Activated T-helper 9 cell treated with anti-CD3 and anti-CD28 coated beads, Interleukin-2, amount 50 U/mL, for 16 hours (primary cell): ENCODE data around the gene UBTD2.
"Not testable (repeated sequence)": the region's sequence is repeated elsewhere in the genome, so short reads cannot be mapped to it uniquely, and the experiment has no call there.

Experiments
- DNase-seq: peaks from one replicate; pipeline ENCODE4 v3.0.0-alpha.2; 2020; ENCODE audit warnings: low read depth

Gene UBTD2

DNA sequence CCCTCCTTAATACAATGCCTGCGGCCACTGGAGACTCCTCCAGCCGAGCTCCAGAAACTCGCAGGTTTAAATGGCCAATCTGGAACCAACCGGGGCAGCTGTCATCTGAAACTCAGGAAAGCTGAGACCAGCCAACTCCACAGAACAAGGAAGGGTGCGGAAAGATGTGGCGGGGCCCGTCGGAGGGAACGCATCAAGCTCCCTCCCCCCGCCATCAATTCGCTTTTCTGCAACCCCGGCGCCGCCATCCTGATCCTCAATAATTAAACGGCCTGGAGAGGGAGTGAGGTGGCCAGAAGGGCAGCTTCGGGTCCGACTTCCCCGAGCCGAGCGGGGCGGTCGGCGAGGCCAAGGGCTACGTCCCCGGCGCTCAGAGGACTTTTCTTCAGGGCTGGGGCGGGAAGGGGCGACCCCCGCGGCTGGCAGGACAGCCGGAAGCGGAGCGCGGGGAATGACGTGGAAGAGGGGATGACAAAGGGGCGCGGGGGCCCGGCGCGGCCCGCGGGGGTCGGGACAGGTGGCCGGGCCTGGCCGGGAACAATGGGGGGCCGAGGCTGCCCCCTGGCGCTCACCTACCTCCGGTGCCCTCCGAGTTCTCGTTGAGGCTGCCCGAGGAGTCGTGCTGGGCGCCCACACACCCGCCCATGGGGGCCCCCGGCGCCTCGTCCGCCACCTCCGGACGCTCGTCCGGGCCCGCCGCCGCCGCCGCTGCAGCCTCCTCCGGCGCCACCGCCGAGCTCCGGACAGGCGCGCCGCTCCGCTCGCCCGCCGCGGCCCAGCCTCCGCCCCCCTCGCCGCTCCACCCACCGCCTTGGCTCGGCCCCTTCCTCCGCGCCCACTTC lies at the start of gene UBTD2:
UBTD2 (minus strand) TSS at position 745 of the 842 bp plus-strand sequence; CDS start at position 646, 99 bp downstream.
- DNase-seq = peak; percentile 61

DNA sequence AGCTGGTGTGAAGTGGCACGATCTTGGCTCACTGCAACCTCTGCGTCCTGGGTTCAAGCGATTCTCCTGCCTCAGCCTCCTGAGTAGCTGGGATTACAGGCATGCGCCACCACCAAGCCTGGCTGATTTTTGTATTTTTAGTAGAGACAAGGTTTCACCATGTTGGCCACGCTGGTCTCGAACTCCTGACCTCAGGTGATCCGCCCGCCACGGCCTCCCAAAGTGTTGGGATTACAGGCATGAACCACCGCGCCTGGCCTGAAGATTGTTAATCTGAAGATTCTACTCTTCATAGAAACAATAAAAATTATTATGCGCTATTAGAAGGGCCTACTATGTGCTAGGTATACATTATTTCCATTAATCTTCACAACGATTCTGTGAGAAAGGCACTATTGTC lies 43.3 kb upstream of the UBTD2 start:
- not testable (repeated sequence) for DNase-seq

GRCh38 chr5:172325452-172325851 lies 41.9 kb upstream of the UBTD2 start:
- DNase-seq = no peak

DNA sequence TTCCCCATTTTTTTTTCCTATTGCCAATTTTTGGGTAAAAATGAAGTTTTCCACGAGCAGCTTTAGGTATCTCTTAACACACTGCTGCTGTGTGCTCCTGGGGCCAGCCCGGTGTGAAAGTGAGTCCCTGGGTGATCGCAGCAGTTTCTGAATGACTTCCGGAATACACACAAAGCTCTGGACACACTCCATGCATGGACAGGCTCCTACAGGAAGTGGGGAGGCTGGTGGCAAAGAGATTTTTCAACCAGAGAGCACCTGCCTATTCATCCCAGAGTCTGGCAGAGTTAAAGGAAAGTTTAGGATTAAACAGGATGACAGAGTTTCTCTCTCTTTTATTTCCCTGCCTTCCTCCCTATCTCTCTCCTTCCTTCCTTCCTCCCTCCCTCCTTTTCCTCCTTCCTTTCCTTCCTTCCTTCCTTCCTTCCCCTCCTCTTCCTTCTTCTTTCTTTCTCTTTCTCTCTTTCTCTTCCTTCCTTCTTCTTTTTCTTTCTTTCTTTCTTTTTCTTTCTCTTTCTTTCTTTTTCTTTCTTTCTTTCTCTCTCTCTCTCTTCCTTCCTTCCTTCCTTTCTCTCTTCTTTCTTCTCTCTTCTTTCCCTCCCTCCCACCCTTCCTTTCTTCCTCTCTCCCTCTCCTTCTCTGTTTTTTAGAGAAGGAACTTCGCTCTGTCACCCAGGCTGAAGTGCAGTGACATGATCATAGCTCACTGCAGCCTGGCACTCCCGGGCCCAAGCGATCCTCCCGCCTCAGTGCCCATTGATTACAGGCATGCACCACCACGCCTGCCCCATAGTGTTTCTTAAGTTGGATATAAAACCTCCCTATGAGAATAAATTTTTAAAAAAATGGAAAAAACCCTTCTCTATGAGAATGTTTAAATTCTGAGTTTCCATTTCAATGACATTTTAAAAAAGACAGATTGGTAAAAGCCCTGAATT lies 38.7 kb upstream of the UBTD2 start:
- no peak for DNase-seq

DNA sequence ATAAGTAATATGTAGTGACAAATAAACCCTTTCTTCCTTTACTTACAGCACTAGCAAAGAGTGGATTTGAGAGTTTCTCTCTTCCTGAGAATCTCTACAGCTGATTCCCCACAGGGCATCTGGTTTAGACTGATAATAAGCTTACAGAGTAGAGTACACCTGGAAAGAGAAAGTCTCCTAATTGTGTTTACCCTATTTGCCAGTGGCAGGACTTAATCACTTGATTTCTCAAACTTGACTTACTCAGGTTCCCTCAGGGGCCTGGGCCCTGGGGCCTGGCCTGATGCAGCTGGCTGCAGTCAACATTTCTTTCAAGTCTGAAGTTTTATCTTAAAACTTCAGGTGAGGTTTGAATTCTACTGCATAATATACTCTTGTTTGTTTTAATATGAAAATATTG lies 38.0 kb upstream of the UBTD2 start:
- no peak for DNase-seq

DNA sequence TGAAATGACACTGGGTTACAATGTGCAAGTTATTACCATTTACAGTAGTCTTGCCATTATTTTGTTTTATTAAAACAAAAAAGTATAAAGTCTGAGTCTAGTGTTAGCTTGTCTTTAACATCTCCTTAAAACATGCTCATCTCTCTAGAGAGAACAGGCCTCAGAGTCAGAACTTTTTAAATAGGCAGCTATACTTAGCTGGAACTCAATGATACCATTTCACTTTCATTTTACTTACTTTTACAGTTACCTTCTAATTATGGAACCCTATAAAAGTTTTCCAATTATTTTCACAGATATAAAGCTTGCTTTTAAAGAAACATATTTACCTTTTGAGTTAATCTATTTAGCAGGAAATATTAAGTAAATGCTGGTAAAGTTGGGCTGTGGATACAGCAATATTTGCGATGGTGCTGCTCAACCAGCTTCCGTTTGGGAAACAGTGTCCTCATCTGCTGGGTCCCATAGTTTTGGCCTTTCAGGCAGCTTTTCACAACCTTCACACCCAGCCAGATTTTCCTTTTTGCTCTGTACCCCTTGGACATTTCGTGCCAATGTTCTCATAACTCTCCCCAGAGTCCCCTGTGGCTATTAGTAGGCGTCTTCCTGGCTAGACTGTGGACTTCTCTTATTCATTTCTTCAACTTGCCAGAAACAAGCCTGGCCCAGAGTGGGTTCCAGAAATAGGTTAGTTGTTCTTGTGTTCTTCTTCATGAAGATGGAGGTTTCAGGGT lies 36.3 kb upstream of the UBTD2 start:
- DNase-seq = no peak

DNA sequence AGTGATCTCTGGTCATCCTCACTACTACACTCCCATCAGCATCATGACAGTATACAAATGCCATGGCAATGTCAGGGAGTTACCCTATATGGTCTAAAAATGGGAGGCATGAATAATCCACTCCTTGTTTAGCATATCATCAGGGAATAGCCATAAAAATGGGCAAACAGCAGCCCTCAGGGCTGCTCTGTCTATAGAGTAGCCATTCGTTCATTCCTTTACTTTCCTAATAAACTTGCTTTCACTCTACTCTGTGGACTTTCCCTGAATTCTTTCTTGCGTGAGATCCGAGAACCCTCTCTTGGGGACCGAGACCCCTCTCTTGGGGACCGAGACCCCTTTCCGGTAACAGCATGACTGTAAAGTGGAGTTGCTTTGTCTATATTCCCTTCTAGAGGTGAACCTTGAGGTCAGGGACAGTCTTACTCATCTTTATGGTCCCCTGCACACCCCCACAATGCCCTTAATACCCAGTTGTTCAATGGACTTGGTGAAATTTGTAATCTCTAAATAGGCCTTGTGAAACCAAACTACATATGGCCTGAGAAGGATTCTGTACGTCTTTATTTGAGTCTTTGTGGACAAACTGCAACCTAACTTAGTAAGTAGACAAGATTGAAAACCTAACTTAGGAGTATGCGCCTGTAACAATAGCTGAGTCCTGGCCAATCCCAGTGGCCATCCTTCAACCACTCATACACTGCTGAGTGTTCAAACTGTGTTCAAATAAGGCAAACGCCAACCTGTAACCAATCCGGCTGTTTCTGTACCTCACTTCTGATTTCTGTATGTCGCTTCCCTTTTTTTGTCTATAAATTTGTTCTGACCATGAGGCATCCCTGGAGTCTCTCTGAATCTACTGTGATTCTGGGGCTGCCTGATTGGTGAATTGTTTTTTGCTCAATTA lies 32.3 kb upstream of the UBTD2 start:
- DNase-seq = no peak

- DNase-seq = no peak
Observed at GRCh38 chr5:172313915-172314314, 30.4 kb upstream of the UBTD2 start.

- no peak for DNase-seq
Observed at GRCh38 chr5:172312286-172312685, 28.7 kb upstream of the UBTD2 start.

- no peak for DNase-seq
Observed at GRCh38 chr5:172311605-172312004, 28.0 kb upstream of the UBTD2 start.

- DNase-seq = no peak
Observed at GRCh38 chr5:172311026-172311425, 27.5 kb upstream of the UBTD2 start.

DNA sequence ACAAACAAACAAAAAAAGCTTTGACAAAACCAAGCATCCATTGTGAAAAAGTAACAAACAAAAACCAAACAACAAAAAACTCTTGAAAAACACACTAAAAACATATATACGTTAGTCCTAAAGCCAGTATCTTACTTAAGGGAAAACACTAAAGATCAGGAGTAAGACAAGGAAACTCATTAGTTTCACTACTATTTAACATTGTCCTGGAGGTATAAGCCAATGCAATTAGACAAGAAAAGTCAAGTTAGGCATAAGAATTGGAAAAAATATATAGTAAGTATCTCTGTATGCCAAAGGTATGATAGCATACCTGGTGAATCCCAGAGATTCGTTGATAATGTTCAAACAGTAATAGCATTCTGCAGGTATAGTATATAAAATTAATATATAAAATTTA lies 21.8 kb upstream of the UBTD2 start:
- DNase-seq = no peak

DNA sequence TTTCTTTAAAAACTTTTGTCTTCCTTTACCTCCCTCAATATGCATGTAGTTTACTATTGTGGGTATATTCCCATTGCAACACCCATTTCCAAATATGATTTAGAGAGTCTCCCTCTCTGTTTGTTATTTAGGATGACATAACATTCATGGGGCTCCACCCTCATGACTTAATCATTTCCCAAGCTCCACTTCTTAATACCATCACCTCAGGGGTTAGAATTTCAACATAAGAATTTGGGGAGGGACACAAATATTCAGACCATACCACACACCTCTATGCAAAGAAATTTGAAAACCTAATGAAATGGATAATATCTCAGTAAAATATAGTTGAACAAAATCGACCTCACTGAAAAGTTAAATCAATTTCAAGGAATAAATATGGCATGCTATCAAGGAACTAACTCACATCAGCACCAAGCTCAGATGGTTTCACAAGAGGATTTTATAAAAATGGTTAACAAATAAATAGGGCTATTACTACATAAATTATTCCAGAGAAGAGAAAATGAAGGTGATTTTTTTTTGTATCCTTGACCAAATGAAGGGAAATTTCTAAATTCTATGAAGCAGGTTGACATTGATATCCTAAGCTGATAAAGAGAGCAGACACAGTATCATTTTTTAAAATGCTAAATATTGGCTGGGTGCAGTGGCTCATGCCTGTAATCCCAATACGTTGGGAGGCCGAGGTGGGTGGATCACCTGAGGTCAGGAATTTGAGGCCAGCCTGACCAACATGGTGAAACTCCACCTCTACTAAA lies 20.2 kb upstream of the UBTD2 start:
- DNase-seq = no peak

- DNase-seq = no peak
Observed at GRCh38 chr5:172303162-172303561, 19.6 kb upstream of the UBTD2 start.

DNA sequence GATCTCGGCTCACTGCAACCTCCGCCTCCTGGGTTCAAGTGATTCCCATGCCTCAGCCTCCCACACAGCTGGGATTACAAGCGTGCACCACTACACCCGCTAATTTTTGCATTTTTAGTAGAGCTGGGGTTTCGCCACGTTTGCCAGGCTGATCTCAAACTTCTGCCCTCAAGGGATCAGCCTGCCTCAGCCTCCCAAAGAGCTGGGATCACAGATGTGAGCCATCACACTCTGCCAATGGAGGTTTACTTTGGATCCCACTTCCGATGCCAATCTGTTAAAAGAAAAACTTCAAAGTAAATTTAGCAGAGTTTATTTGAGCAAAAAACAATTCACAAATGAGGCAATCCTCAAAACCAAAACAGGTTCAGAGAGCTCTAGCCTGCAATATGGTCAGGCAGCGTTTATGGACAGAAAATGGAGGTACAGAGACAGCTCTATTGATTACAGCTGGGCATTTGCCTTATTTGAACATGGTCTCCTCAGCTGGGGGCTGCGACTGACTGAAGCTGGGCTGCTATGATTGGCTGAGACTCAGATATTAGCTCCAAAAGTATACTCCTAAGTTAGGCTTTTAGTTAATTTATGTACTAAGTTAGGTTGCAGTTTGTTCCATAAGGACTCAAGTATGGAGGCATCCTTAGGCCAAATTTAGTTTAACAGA lies 18.6 kb upstream of the UBTD2 start:
- no peak for DNase-seq

- no peak for DNase-seq
Observed at GRCh38 chr5:172299916-172300439, 16.4 kb upstream of the UBTD2 start.

GRCh38 chr5:172294831-172295230 lies 11.3 kb upstream of the UBTD2 start:
- no peak for DNase-seq

GRCh38 chr5:172293745-172294342 lies 10.3 kb upstream of the UBTD2 start:
- DNase-seq = no peak

- peak; percentile 22 for DNase-seq
Observed at GRCh38 chr5:172293054-172293744, 9.6 kb upstream of the UBTD2 start.
